Astrocyte (in vitro differentiated cells and primary cell): Measurements from ENCODE around the gene MAG.

ENCODE experiments used
- CTCF ChIP-seq: IDR thresholded peaks from 2 replicates; pipeline ENCODE4 v1.5.1; 2011; ENCODE audit warnings: low read depth, mild to moderate bottlenecking, inconsistent platforms, low read length, moderate library complexity; ENCODE audit not compliant: insufficient read depth
- EZH2 ChIP-seq: IDR thresholded peaks from 2 replicates; pipeline ENCODE4 v1.6.1; 2012; ENCODE audit warnings: mild to moderate bottlenecking, low read length, inconsistent platforms; ENCODE audit not compliant: insufficient read depth

GRCh38 chr19:35281303-35281702 lies 10.7 kb upstream of the MAG start:
- TF ChIP-seq CTCF = no peak
- TF ChIP-seq EZH2 = no peak
